DLD1 (cell line): ENCODE measurements around the gene PLEKHN1.
"Not testable (repeated sequence)": the region's sequence is repeated elsewhere in the genome, so short reads cannot be mapped to it uniquely, and the experiment has no call there.

Source experiments
- in situ Hi-C: cut with HindIII; loops from 2 replicates; pipeline ENCODE4 v1.10.0; 2017; ENCODE audit warnings: low sequenced_read_pairs

Gene PLEKHN1

DNA sequence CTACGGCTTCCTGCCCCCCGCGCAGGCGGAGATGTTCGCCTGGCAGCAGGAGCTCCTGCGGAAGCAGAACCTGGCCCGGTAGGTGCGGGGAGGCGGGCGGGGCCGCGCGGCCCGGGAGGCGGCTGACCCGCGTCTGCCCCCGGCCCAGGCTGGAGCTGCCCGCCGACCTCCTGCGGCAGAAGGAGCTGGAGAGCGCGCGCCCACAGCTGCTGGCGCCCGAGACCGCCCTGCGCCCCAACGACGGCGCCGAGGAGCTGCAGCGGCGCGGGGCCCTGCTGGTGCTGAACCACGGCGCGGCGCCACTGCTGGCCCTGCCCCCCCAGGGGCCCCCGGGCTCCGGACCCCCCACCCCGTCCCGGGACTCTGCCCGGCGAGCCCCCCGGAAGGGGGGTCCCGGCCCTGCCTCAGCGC is 23.9 kb upstream of the PLEKHN1 start:
- in situ Hi-C loops = no loop called here

GRCh38 chr1:942864-943533 is 23.3 kb upstream of the PLEKHN1 start:
- in situ Hi-C loops = no loop called here

- in situ Hi-C loops = no loop called here
Measured at GRCh38 chr1:943545-944340, 22.5 kb upstream of the PLEKHN1 start.

DNA sequence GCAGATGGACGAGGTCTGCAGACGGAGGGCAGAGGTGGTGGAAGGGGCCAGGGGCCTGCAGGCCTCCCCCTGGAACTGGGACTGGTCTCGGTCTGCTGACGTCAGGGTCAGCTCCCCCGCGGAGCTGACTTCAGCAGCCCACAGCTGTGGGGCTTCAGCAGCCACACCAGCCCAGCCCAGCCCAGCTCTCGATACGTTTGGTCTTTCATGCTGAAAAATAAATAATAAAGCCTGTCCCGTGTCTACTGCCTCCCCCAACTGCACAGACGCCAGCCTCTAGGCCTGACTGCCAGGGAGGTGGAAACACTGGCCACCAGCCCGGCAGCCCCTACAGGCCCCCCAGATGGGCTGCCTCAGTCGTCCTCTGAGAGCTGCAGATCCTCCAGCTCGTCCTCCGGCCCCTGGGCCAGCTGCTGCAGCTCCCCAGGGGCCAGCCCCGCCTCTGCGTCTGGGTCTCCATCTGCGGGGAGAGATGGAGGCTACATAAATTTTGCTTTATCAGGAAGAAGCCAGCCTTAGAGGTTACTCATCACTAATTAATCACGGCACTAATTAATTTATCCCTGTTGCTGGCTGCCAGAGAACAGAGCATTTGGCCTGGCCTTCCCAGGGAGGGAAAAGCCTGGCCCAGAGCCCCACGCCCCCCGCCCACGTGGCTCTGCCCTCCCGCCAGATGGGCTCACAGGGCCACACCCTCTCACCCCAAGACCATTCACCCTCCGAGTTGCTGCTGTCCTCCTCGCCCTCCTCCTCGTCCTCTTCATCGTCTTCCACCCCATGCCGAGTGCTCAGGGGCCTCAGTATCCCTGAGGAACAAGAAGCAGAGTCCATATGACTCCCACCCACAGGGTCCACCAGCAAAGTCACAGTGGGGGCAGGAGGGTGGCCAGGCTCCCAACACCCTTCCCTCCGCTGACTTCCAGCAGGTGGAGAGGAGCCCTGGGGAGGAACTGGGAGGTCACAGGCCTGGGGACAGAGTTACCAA is 21.6 kb upstream of the PLEKHN1 start:
- in situ Hi-C loops = no loop called here

DNA sequence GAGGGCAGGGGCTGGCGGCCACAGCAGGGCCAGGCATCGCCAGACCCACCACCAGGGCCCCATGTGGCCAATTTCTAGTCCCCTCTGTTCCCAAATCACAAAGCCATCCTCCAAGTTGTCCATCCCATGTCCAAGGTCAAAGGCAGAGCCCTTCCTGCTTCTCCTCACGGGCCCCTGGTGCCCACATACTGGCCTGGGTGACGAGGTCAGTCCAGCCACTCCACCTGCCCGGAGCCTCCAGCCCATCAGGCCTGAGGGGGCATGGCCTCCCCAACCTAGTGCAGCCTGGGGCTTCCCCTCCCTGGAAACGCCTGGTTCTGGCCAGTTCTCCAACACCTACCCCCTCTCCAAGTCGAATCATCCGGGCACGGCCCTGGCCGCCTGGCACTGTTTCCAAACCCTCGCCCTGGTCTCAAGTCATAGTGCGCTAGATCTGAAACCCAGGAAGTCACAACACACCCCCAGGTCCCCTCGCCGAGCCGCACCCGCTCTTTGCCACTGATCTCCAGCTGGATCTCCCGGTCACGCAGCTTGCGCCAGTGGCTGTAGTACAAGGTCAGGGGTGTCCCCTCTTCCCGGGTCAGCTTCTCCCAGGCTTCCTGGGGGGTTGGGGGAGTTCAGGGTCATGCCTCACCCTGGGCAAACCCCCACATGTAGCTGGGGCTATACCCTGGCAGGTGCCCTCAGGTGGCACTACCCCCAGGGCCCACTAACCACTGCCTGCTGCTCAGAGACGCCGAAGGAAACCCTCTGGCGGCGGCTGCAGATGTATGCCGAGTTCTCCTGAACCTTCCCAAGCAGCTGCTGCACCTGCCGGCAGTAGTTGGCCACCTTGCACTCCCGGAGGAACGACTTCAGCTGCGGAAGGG is 20.4 kb upstream of the PLEKHN1 start:
- in situ Hi-C loops = no loop called here

GRCh38 chr1:946811-947210 is 19.5 kb upstream of the PLEKHN1 start:
- in situ Hi-C loops = not testable (repeated sequence)

- in situ Hi-C loops = no loop called here
Measured at GRCh38 chr1:947958-948357, 18.3 kb upstream of the PLEKHN1 start.

DNA sequence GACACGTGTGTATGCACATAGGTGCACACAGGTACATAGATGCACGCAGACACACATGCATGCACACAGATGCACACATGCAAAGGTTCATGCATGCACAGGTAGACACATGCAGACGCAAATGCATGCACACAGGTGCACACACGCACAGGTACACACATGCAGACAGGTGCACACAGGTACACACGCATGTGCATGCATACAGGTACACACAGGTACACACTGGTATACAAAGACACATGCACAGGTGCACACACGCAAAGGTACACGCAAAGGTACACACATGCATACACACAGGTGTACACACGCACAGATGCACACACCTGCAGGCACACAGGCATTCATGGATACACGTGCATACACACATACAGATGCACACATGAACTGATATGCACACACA is 16.0 kb upstream of the PLEKHN1 start:
- in situ Hi-C loops = no loop called here

DNA sequence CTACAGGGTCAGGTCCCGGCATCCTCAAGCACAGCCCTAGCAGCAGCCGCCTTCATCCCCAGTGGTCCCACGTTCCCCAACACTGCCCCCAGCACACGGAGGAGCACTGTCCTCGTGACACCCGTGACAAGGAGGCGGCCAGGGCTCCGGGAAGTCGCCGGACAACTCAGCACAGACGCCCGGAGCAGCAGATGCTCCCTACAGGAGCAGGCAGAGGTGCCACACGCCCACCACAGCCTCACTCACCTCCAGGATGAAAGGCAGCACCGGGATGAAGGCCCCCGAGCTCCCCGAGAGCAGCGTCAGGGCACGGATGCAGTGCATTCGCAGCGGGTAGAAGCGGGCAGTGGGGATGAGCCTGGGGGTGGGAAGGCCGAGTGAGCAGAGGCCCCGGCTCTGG is 15.4 kb upstream of the PLEKHN1 start:
- in situ Hi-C loops = no loop called here

- in situ Hi-C loops = no loop called here
Measured at GRCh38 chr1:951364-951763, 14.9 kb upstream of the PLEKHN1 start.

DNA sequence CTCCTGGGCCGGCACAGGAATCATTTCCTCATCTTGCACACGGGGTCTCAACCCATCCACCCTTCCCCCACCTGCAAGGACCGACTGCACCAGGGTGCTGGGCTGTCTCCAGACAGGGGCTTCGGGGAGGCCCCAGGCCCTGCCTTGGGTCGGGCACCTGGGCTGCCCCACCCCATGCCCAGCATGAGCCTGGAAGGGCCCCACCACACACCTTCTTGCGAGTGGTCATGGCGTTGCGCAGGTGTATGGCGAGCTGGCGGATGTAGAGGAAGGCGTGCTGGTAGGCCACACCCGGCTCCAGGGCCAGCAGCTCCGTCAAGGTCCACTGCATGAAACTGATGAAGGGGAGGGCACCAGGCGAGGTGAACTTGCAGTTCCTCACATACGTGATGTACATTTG is 14.1 kb upstream of the PLEKHN1 start:
- in situ Hi-C loops = no loop called here

DNA sequence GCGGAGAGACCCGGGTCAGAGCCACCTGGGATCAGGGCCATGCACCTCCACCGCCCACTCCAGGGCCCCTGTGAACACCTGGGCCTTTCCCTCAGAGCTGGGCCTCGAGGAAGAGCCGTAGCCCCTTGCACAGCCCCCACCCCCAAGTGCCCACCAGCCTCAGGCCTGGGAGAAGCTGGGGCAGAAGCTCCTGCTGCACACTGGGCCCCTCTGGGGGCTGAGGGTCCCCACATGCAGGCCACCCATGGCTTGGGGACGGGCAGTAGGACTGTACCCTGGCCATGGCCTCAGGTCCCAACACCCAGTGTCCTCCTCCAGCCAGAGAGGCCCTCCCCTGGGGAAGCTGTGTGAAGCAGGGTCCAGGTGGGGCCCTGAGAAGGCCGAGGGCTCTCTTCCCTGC is 13.7 kb upstream of the PLEKHN1 start:
- in situ Hi-C loops = no loop called here

- in situ Hi-C loops = no loop called here
Measured at GRCh38 chr1:953524-954320, 12.6 kb upstream of the PLEKHN1 start.

- in situ Hi-C loops = no loop called here
Measured at GRCh38 chr1:954927-955326, 11.4 kb upstream of the PLEKHN1 start.

DNA sequence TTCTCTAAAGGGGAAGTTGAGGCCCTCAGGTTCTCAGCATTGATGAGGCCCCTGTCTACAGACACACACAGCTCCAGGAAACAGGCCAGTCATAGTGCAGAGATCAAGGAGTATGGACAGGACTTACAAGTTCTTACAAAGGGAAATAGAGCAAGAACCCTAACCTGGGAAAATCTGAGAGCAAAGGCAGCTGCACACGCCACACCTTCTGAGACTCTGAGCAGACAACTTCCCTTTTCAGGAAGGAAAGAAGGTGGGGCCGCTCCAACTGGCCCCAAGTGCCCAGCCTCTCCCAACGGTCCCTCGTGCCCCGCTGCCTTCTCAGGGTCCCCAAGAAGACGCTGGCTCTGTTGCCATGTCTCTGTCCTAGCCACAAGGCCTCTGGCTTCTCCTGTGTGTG is 10.8 kb upstream of the PLEKHN1 start:
- in situ Hi-C loops = no loop called here

DNA sequence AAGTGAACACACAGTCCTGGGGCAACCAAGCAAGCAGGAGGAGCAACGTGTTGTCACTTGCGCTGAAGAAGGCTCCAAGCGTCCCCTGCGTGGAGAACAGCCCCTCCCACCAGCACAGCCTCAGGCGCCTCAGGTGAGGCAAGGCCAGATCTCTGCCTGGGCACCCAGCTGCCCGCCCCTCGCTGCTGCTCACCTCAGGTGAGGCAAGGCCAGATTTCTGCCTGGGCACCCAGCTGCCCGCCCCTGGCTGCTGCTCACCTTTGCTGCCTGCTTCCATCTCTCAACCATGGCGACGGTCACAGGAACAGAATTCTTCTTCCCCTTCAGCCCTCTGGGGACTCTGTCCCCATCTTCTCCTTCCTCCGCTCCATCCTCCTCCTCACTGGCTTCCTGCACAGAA is 9.6 kb upstream of the PLEKHN1 start:
- in situ Hi-C loops = no loop called here

DNA sequence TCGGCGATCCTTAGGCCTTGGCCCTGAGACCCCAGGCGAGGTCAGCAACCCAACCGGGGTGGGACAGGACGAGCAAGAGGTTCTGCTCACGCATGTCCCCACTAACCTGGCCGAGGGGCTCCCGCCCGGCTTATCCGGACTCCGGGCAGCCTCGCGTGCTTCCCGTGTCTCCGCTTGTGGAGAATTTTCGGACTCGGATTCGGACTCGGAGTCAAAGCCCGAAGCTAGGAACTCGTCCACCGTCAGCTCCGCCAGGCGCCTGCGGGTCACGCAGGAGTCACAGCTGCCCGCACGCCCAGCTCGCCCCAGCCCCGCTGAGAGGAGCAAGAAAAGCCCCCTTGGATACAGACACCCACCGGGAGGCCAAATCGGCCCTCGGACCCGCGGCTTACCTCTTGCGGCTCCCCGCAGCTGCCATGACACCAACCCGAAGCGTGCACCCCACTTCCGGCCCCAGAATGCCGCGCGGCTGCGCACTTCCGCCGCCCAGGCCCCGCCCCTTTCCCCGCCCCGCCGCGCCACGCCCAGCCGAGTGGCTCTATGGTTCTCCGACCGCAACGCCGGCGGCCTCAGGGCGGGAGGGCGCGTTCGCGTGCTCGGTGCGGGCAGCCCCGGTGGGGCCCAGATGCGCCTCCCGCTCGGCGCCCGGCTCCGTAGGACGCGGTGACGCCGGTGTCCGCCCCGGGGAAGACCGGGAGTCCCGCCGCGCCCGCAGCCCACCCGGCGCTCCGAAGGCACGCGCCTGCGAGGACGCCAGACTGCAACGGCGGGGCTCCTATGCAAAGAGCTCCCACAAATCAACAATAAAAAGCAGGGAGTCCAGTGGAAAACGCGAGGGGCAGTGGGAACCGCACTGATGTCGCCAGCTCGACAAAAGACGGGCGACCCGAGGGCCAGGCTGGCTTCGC is 7.2 kb upstream of the PLEKHN1 start, which contains the start of gene NOC2L:
Gene NOC2L (minus strand): TSS at position 434 of the 908 bp plus-strand sequence. CDS start 16 bp downstream, at position 418.
- in situ Hi-C loops = no loop called here

DNA sequence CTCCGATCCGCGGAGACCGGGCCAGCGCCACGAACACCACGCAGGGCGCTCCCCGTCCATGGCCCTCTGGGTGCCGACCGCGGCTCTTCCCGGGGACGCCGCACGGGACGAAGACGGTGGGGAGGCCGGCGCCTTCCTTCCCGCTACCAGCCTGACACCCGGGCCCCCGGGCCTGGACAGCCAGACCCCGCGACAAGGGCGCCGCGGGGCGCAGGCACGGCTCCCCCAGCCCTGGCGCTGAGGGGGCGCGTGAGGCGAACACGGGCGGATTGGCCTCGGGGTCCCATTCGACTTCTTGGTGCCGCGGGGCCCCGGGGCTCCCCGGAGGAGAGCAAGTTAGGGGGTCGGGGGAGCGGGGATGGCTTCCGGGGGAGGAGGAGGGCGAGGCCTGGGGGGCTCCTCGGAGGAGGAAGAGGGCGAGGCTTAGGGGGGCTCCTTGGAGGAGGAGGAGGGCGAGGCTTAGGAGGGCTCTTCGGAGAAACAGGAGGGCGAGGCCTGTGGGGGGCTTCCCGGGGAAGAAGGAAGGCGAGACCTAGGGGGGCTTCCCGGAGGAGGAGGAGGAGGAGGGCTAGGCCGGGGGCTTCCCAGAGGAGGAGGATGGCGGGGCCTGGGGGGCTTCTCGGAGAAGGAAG is 6.4 kb upstream of the PLEKHN1 start:
- in situ Hi-C loops = no loop called here
